ENCODE measurements around the gene ENTR1. TPM values are rescaled to one million over a fixed set of nuclear protein-coding genes. Genes with fewer than 3 reads are reported as not detected.

ENTR1 gene
- total RNA-seq, 2 experiments from 2014 or later = 55.7 to 55.8 TPM

DNA sequence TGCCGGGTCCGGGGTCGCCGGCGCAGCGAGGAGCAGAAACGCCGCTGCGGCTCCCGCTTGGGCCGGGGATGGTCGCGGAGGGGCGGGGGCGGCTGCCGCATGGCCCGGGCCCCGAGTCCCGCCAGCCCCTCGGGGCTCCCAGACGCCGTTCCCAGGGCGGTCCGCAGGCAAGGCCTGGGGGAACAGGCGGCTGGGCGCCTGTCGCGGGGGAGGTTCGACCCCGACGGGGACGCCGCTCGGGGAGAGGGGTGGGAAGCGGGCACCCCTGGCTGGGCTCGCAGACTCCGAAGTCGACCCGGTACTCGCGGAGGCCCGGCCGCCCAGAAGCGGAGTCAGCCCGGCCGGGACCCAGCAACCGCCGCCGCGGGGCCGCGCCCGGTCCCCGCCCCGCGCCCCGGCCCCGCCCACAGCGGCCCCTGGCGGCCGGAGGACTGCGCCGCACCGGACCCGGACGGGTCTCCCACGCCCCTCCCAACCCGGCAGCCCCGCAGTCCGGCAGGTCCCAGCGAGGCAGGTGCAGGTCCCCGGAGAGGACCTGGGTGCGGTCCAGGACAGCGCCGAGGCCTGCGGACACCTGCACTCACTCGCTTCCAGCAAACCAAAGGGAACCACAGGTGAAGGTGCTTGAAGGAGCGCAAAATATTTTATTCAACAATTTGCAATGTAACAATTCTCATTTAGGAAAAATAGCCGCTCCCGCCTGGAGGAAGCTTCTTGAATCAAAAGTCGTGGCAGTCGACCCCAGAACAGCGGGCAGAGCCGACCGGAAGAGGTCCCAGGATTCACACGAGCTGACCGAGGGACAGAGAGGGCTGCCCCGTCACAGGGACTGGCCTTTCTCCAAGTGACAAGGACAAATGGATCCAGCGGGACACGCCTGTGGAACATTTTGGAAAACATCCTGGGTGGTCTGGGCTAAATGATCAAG lies 29.3 kb upstream of the ENTR1 start, which contains the start of gene INPP5E:
INPP5E (minus strand) TSS at position 365 of the 928 bp plus-strand sequence. CDS start 426 bp downstream, outside the sequence.
- CTCF ChIA-PET = interaction anchor here (1.5 to 1.6 kb wide), 2 partner anchors 28 to 45 kb away, joined by 3 to 4 read pairs; no protein-coding TSS in a partner anchor
- POLR2A ChIA-PET = interaction anchor here (0.7 to 1.3 kb wide), 2 partner anchors 15 to 172 kb away, joined by 5 read pairs; no protein-coding TSS in a partner anchor

DNA sequence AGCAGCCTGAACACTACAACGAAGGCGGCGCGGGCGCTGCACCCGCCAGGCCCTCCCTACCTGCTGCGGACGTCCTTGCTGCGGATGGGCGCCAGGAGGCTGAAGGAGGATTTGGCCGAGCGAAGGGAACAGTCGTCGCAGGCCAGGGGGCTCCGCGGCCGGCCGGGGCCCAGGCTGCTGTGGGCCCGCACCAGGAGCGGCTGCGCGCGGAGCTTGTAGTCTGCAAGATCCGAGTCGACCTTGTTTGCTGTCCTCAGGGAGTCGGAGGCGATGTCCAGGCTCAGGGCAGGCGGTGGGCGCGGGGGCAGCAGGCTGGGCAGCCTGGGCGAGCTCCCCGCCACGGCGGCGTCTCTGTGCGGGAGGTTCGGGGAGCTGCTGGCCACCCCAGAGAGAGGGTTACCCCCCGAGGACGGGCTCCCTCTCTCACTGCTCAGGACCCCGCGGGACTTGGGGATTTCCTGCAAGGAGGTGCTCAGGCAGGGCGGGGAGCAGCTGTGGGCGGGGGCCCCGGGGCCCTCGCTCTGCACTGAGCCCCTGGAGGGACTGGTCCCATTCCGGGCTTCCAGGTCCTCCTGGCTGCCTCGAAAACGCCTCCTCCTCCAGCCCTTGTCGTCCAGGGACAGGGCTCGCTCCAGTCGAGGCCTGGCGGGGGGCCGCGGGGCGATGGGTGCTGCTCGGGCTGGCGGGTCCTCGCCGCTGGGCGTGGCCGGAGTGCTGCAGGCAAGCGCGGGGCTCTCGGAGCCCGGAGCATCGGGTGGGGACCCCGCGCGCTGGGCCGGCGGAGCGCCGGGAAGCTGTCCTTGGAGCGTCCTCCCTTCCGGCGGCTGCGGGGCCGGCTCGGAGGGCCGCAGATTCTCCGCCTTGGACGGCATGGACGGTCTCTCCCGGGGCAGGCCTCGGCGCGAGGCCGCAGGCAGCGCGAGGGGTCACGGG lies 28.4 kb upstream of the ENTR1 start:
- ChIA-PET CTCF (interaction anchor here (1.3 to 1.5 kb wide), 2 partner anchors 27 to 76 kb away, joined by 3 to 4 read pairs; no protein-coding TSS in a partner anchor), POLR2A (interaction anchor here (1.3 kb wide), 1 partner anchor 14 kb away, joined by 5 read pairs; no protein-coding TSS in a partner anchor)

- ChIA-PET POLR2A (interaction anchor here (1.3 kb wide), 1 partner anchor 13 kb away, joined by 5 read pairs; no protein-coding TSS in a partner anchor), CTCF (interaction anchor here (1.3 to 1.5 kb wide), 2 partner anchors 26 to 75 kb away, joined by 3 to 4 read pairs; no protein-coding TSS in a partner anchor)
Measured at GRCh38 chr9:136437839-136438547, 27.6 kb upstream of the ENTR1 start.

DNA sequence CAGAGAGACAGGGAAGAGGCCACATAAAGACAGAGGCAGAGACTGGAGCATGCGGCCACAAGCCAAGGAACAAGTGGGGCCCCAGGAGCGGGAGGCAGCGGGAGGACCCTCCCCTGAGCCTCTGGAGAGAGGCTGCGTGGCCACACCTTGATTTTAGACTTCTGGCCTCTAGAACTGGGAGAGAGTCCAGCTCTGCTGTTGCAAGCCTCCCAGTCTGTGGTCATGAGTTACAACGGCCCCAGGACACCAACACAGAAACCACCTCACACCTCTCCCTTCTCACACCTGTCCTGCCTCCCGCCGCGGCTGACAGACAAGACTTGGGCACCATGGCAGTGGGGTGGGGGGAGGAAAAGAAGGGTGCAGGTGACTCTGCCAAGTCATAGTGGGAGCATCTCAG lies 27.0 kb upstream of the ENTR1 start:
- ChIA-PET CTCF (interaction anchor here (1.3 kb wide), 1 partner anchor 75 kb away, joined by 3 read pairs; no protein-coding TSS in a partner anchor), POLR2A (no interaction called here)

DNA sequence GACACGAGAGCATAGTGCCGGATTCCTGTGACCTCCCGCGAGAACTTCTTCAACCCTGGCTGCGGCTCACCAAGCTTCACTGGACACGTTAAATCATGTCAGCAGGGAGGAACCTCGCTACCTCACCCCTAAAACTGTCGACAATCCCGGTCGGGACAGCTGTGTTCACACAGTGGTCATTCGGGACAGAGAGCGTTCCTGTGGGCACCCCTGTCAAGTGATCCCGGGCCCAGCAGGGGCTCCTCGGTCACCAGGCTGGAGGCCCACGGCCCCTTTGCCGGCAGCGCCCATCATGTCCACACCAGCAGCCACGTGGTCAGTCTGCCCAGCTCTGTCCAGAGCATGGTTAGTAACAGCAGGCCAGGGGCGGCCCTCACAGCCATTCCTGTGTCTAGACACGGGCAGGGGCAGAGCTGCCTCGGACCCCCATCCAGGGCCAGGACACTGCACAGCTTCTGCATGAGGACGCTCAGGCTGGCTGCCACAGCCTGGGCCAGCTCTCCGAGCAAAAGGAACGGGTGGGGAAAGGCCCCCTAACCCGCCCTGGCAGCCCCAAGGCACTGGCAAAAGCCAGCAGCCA lies 25.7 kb upstream of the ENTR1 start:
- CTCF ChIA-PET = interaction anchor here (0.9 kb wide), 1 partner anchor 33 kb away, joined by 3 read pairs; no protein-coding TSS in a partner anchor
- POLR2A ChIA-PET = no interaction called here

DNA sequence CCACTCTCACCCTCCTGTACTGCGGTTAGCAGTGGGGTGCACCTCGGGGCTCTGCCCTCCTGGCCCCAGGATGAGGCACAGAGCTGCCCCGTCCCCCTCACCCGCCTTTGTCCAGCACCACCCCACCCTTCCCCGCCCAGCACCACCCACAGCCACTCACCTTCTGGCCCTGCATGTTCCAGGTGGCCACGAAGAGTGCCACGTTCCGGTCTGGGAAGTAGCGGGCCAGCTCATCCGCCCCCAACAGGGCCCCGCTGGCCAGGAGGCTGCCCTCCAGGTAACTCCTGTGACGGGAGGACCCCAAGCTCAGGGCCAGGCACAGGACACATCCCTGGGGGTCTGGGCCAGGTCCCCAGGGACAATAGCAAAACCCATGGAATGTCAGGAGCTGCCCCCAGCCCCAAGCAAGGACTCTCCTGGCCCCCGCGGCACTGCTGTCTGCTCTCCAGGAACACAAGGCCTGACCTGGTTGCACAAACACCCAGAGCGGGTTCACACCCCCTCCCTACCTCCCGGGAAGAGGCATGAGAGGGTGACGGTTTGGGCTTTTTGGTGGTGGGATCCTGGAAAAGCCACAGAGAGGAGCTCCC lies 24.3 kb upstream of the ENTR1 start:
- ChIA-PET CTCF (interaction anchor here (0.9 kb wide), 1 partner anchor 11 kb away, joined by 3 read pairs; no protein-coding TSS in a partner anchor), POLR2A (no interaction called here)

DNA sequence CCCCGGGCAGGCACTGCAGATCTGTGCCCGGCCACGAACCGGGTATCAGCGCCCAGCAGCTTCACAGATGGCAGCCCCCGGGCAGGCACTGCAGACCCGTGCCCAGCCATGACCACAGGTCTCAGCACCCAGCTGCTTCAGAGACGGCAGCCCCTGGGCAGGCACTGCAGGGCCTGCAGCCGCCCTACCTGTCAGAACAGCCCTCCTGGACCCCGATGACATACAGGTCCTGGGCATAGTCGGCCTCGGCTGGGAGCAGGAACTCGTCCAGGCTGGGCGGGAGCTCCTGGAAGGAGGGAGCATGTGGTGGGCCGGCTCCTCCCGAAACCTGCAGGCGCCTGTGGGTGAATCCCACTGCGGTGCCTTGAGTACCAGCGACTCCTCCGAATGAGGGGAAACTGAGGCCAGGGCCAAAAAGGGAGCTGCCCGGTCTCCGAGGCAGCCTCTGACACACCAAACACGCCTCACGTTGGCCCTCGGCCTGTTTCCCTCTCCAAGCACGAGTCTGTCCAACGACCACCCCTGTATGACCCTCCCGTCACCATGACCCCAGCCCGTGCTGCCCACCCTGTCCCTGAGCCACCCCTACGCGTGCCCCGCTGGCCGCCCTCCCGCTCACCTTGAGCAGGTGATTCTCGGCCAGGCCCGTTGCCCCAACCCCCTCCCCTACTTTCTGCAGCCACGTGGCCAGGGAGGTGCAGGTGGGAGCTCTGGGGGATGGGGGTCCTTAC lies 23.6 kb upstream of the ENTR1 start:
- CTCF ChIA-PET = interaction anchor here (0.6 to 0.9 kb wide), 2 partner anchors 11 to 967 kb away, joined by 3 to 4 read pairs; no protein-coding TSS in a partner anchor
- POLR2A ChIA-PET = no interaction called here

DNA sequence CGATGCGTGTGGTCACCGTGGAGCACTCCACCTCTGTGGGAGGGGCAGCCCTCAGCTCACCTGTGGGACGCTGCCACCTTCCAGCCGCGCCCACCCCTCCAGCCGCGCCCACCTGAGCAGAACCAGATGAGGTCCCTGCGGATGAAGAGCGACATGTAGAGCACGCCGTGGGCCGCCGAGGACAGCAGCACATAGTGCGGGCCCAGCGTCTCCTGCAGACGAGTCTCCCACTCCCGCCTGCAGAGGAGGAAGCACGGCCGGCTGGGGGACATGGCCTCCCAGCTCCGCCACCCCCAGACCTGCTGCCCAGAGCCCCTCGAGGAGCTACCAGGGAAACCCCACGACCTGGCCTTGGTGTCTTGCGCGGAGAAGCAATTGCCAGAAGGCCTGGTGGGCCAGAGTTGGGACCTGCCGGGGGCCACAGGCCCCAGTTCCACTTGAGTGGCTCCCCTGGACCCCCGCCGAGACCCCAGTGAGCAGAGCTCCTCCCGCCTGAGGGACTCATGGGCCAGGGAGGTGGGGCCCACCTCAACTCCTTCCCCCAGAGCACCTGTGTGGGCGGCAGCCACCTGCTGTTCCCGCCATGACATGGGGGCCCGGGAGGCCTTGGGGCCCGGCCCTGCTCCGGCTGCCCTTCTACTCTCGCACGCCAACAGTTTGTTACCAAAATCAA lies 22.8 kb upstream of the ENTR1 start:
- ChIA-PET CTCF (interaction anchor here (0.6 kb wide), 1 partner anchor 968 kb away, joined by 4 read pairs; no protein-coding TSS in a partner anchor), POLR2A (no interaction called here)

- CTCF ChIA-PET = no interaction called here
- POLR2A ChIA-PET = no interaction called here
Measured at GRCh38 chr9:136432591-136432990, 22.2 kb upstream of the ENTR1 start.

DNA sequence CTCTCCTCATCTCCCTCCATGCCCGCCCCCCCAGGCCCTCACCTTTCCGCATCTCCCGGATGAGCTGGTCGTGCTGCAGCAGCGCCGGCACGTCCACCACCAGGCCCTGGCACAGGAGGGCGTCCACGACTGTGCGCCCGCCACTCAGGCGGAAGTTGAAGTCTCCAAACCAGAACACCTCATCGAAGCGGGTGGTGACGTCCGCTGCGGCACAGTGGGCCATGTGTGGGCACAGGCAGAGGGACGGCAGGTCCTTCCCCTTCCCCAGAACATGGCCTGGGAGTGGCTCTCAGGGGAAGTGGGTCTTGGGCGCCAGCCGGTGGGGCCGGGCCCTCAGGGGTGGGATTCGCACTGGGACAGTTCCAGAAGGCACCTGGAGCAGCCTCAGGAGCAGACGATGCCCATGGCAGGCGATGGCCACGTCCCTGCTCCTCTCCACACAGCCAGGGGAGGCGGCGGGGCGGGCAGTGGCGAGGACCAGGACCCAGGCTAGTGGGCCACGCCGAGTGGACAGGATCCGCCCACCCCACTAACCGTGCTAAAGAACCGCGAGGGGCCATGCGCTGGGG lies 21.5 kb upstream of the ENTR1 start:
- CTCF ChIA-PET = no interaction called here
- POLR2A ChIA-PET = no interaction called here

- ChIA-PET POLR2A (no interaction called here), CTCF (no interaction called here)
Measured at GRCh38 chr9:136430588-136431234, 20.3 kb upstream of the ENTR1 start.

DNA sequence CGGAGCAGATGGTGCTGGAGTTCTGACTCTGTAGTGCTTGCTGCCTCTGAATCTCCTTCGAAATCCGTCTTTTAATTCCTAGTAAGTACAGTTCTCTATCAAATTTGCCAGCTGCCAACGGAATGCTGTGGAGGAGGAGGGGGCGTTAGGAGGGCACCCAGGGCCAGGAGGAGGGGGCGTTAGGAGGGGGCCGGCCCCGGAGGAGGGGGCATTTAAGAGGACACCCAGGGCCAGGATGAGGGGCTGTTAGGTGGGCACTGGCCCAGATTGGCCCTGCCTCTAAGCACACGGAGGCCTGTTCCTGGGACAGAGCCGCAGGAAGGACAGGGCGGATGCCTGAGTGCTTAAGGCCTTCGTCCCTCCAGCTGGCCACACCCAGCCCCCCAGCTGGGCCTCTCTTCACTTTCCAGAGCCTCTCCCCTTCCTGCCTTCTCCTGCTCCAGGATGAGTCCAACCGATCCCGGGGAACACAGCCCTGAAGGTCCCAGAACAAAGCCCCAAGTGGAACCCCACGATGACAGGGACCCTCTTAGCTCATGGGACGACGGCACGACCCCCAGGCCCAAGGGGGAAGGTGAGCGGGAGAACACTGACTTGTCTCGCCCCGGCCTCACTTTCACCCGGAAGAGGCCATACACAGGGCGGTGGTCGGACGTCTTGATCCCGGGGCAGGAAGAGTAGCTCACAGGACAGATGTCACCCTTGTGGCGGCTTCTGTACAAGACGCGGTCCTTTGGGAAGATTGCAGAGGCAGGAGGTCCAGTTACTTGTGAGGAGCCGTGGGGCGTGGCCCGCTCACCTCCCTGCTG lies 19.5 kb upstream of the ENTR1 start:
- CTCF ChIA-PET = no interaction called here
- POLR2A ChIA-PET = no interaction called here

- ChIA-PET CTCF (no interaction called here), POLR2A (no interaction called here)
Measured at GRCh38 chr9:136429075-136429628, 18.7 kb upstream of the ENTR1 start.

DNA sequence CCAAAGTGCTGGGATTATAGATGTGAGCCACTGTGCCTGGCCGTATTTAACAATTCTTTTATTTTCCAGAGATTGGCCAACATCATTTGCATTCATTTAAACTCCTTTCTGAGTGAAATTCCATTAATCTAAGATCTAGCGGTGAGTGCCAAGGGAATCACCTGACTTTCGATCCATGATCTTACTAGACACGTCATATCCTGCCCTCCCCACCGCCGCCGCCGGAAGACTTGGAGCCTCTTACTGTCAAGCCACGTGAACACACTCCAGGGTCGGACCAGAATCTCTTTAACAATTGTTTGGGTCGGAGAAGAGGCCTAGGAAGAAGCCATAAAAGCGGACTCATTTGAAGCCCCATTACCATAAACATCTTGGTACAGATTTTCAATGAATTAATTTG lies 16.4 kb upstream of the ENTR1 start:
- CTCF ChIA-PET = no interaction called here

DNA sequence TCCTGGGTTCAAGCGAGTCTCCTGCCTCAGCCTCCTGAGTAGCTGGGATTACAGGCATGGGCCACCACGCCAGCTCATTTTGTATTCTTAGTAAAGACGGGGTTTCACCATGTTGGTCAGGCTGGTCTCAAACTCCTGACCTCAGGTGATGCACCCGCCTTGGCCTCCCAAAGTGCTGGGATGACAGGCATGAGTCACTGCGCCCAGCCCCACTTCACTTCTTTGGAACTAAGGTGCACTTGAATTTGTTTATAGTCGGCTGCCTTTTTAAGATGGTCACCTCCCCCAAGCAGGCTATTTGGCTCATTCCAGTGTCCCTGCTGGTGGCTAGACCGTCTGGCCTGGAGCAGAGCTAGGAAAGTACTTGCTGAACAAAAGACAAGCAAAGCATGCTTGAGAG lies 15.0 kb upstream of the ENTR1 start:
- ChIA-PET POLR2A (interaction anchor here (0.7 to 1.3 kb wide), 3 partner anchors 13 to 31 kb away, joined by 4 to 6 read pairs (median 5); no protein-coding TSS in a partner anchor), CTCF (interaction anchor here (0.9 to 1.1 kb wide), 2 partner anchors 16 to 246 kb away, joined by 3 to 4 read pairs; no protein-coding TSS in a partner anchor)

More for the DNA sequence above, 16.4 kb upstream of the ENTR1 start:
- POLR2A ChIA-PET = interaction anchor here (0.7 kb wide), 1 partner anchor 669 kb away, joined by 7 read pairs; no protein-coding TSS in a partner anchor
